HG02588 (cell line): ENCODE measurements around the gene PLA2G6.

Experiments
- ATAC-seq: cut with Tn5 transposase; IDR thresholded peaks from one replicate; pipeline ENCODE4 v1.9.1; 2021; ENCODE audit warnings: mild to moderate bottlenecking, moderate library complexity; ENCODE audit not compliant: unreplicated experiment

Gene PLA2G6

GRCh38 chr22:38214302-38215056 lies 32.8 kb upstream of the PLA2G6 start:
- peak; percentile 42 for ATAC-seq

- no peak for ATAC-seq
Observed at GRCh38 chr22:38213990-38214301, 32.3 kb upstream of the PLA2G6 start.

GRCh38 chr22:38213319-38213989 lies 31.8 kb upstream of the PLA2G6 start:
- no peak for ATAC-seq

GRCh38 chr22:38212442-38212841 lies 30.8 kb upstream of the PLA2G6 start:
- ATAC-seq, result no peak

GRCh38 chr22:38211556-38211955 lies 29.9 kb upstream of the PLA2G6 start:
- no peak for ATAC-seq

- no peak for ATAC-seq
Observed at GRCh38 chr22:38208551-38208968, 26.9 kb upstream of the PLA2G6 start.

- ATAC-seq, result no peak
Observed at GRCh38 chr22:38207898-38208432, 26.3 kb upstream of the PLA2G6 start.

GRCh38 chr22:38205261-38206128 lies 23.9 kb upstream of the PLA2G6 start:
- ATAC-seq, result no peak

- no peak for ATAC-seq
Observed at GRCh38 chr22:38204784-38205183, 23.2 kb upstream of the PLA2G6 start.

- no peak for ATAC-seq
Observed at GRCh38 chr22:38203855-38204514, 22.4 kb upstream of the PLA2G6 start.

- ATAC-seq, result no peak
Observed at GRCh38 chr22:38203090-38203810, 21.6 kb upstream of the PLA2G6 start.

GRCh38 chr22:38202437-38203089 lies 20.9 kb upstream of the PLA2G6 start:
- ATAC-seq, result peak; percentile 26

- ATAC-seq, result peak; percentile 54
Observed at GRCh38 chr22:38201711-38202436, 20.2 kb upstream of the PLA2G6 start, which contains the start of gene MAFF. Gene MAFF (plus strand): TSS chr22:38201994. CDS start chr22:38213854, 11,860 bp downstream.

GRCh38 chr22:38201371-38201710 lies 19.7 kb upstream of the PLA2G6 start:
- ATAC-seq, result no peak

GRCh38 chr22:38199826-38200559 lies 18.4 kb upstream of the PLA2G6 start:
- no peak for ATAC-seq

- ATAC-seq, result no peak
Observed at GRCh38 chr22:38196791-38197419, 15.3 kb upstream of the PLA2G6 start.

GRCh38 chr22:38193580-38193979 lies 11.9 kb upstream of the PLA2G6 start:
- no peak for ATAC-seq

- no peak for ATAC-seq
Observed at GRCh38 chr22:38192475-38192863, 10.8 kb upstream of the PLA2G6 start.
